H9 (cell line): ENCODE data around the gene AP1B1. TPM values are rescaled to one million over a fixed set of nuclear protein-coding genes. Genes with fewer than 3 reads are reported as not detected.

Experiments used
- DNase-seq: peaks from one replicate; pipeline ENCODE4 v3.0.0-alpha.2; 2017
- H2AFZ ChIP-seq: one replicate; pipeline ENCODE4 v1.6.1; 2013; ENCODE audit warnings: mild to moderate bottlenecking, low read length, control low read depth, moderate library complexity
- H2AK5ac ChIP-seq: 2 replicates; pipeline ENCODE4 v1.6.1; 2013; ENCODE audit warnings: low read length, control low read depth, mixed read lengths; ENCODE audit not compliant: insufficient read length
- H2BK120ac ChIP-seq: one replicate; pipeline ENCODE4 v1.6.1; 2013; ENCODE audit warnings: low read depth, mild to moderate bottlenecking, low read length, control low read depth, inconsistent platforms; ENCODE audit not compliant: poor library complexity, severe bottlenecking
- H2BK12ac ChIP-seq: 2 replicates; pipeline ENCODE4 v1.6.1; 2013; ENCODE audit warnings: low read length, control low read depth, mixed read lengths, low read depth; ENCODE audit not compliant: insufficient read length
- H2BK15ac ChIP-seq: 2 replicates; pipeline ENCODE4 v1.6.1; 2013; ENCODE audit warnings: low read depth, low read length, control low read depth
- H2BK20ac ChIP-seq: one replicate; pipeline ENCODE4 v1.6.1; 2013; ENCODE audit warnings: low read depth, mild to moderate bottlenecking, low read length, control low read depth, inconsistent platforms; ENCODE audit not compliant: poor library complexity, severe bottlenecking
- H2BK5ac ChIP-seq: 2 replicates; pipeline ENCODE4 v1.6.1; 2013; ENCODE audit warnings: low read length, control low read depth, mixed read lengths; ENCODE audit not compliant: insufficient read length
- H3K14ac ChIP-seq: 2 replicates; pipeline ENCODE4 v1.6.1; 2013; ENCODE audit warnings: low read length, control low read depth; ENCODE audit not compliant: insufficient read depth
- H3K18ac ChIP-seq: 2 replicates; pipeline ENCODE4 v1.6.1; 2013; ENCODE audit warnings: low read depth, mild to moderate bottlenecking, mixed read lengths, low read length, control low read depth; ENCODE audit not compliant: insufficient read length
- H3K23ac ChIP-seq: 2 replicates; pipeline ENCODE4 v1.6.1; 2013; ENCODE audit warnings: low read length, control low read depth, mixed read lengths, low read depth; ENCODE audit not compliant: insufficient read length
- H3K23me2 ChIP-seq: 2 replicates; pipeline ENCODE4 v1.6.1; 2013; ENCODE audit warnings: low read depth, mild to moderate bottlenecking, mixed read lengths, low read length, control low read depth; ENCODE audit not compliant: insufficient read length, poor library complexity, severe bottlenecking
- H3K27ac ChIP-seq: 2 replicates; pipeline ENCODE4 v1.5.1; 2013; ENCODE audit warnings: low read length, control low read depth, mixed read lengths, low read depth; ENCODE audit not compliant: insufficient read length
- H3K27me3 ChIP-seq: 2 replicates; pipeline ENCODE4 v1.6.1; 2013; ENCODE audit warnings: low read length, control low read depth, inconsistent platforms; ENCODE audit not compliant: insufficient read depth
- H3K4ac ChIP-seq: 2 replicates; pipeline ENCODE4 v1.6.1; 2013; ENCODE audit warnings: low read depth, mild to moderate bottlenecking, control low read depth, inconsistent platforms, low read length, moderate library complexity
- H3K4me1 ChIP-seq: 2 replicates; pipeline ENCODE4 v1.6.1; 2013; ENCODE audit warnings: low read length, control low read depth, inconsistent platforms; ENCODE audit not compliant: insufficient read depth
- H3K4me2 ChIP-seq: 2 replicates; pipeline ENCODE4 v1.6.1; 2013; ENCODE audit warnings: low read length, control low read depth, mixed read lengths; ENCODE audit not compliant: insufficient read length, insufficient read depth
- H3K56ac ChIP-seq: 2 replicates; pipeline ENCODE4 v1.6.1; 2013; ENCODE audit warnings: low read depth, mild to moderate bottlenecking, mixed read lengths, low read length, control low read depth; ENCODE audit not compliant: insufficient read length
- H3K79me1 ChIP-seq: 2 replicates; pipeline ENCODE4 v1.6.1; 2013; ENCODE audit warnings: low read depth, mild to moderate bottlenecking, moderate library complexity, low read length, control low read depth, inconsistent platforms; ENCODE audit not compliant: insufficient read depth, poor library complexity, severe bottlenecking
- H3K79me2 ChIP-seq: 2 replicates; pipeline ENCODE4 v1.6.1; 2013; ENCODE audit warnings: low read length, control low read depth, inconsistent platforms; ENCODE audit not compliant: insufficient read depth
- H3K9ac ChIP-seq: 2 replicates; pipeline ENCODE4 v1.6.1; 2013; ENCODE audit warnings: low read length, control low read depth, mixed read lengths; ENCODE audit not compliant: insufficient read length; ENCODE audit errors: extremely low read depth
- H3K9me3 ChIP-seq: one replicate; pipeline ENCODE4 v1.6.1; 2013; ENCODE audit warnings: low read depth, low read length, inconsistent platforms; ENCODE audit not compliant: control insufficient read depth
- H3T11ph ChIP-seq: one replicate; pipeline ENCODE4 v1.6.1; 2013; ENCODE audit warnings: mild to moderate bottlenecking, low read length, control low read depth, inconsistent platforms
- H4K20me1 ChIP-seq: one replicate; pipeline ENCODE4 v1.6.1; 2013; ENCODE audit not compliant: control insufficient read depth, insufficient read length, insufficient read depth
- H4K5ac ChIP-seq: 2 replicates; pipeline ENCODE4 v1.6.1; 2013; ENCODE audit warnings: low read depth, mild to moderate bottlenecking, mixed read lengths, low read length, control low read depth; ENCODE audit not compliant: insufficient read length
- H4K8ac ChIP-seq: replicated peaks from 2 replicates; pipeline ENCODE4 v1.6.1; 2013; ENCODE audit warnings: low read length, control low read depth, mixed read lengths, low read depth; ENCODE audit not compliant: insufficient read length
- H4K91ac ChIP-seq: 2 replicates; pipeline ENCODE4 v1.6.1; 2013; ENCODE audit warnings: low read depth, mild to moderate bottlenecking, moderate library complexity, mixed read lengths, low read length, control low read depth; ENCODE audit not compliant: insufficient read length
- H3K27ac Mint-ChIP-seq, 3 experiments: 2 replicates in 2 of 3; 3 replicates in 1 of 3; pipeline ENCODE4 v1.8.0; 2020 to 2021; ENCODE audit warnings: mixed read lengths in 3 of 3, mild to moderate bottlenecking in 1 of 3, moderate library complexity in 1 of 3
- H3K27me3 Mint-ChIP-seq: 2 replicates; pipeline ENCODE4 v1.8.0; 2021; ENCODE audit warnings: low read depth, mild to moderate bottlenecking, moderate library complexity, mixed read lengths
- H3K36me3 Mint-ChIP-seq, 3 experiments: 2 replicates in 2 of 3; 3 replicates in 1 of 3; pipeline ENCODE4 v1.8.0; 2020 to 2021; ENCODE audit warnings: low read depth in 3 of 3, mixed read lengths in 3 of 3; ENCODE audit not compliant: insufficient read depth in 1 of 3
- H3K4me1 Mint-ChIP-seq, 2 experiments: 2 replicates each; pipeline ENCODE4 v1.8.0; 2020; ENCODE audit warnings: mixed read lengths in 2 of 2
- H3K4me3 Mint-ChIP-seq, 2 experiments: 2 replicates in 1 of 2; 3 replicates in 1 of 2; pipeline ENCODE4 v1.8.0; 2020 to 2021; ENCODE audit warnings: mild to moderate bottlenecking in 2 of 2, mixed read lengths in 2 of 2, moderate library complexity in 1 of 2
- H3K9me3 Mint-ChIP-seq, 2 experiments: 2 replicates in 1 of 2; 3 replicates in 1 of 2; pipeline ENCODE4 v1.8.0; 2020; ENCODE audit warnings: mild to moderate bottlenecking in 2 of 2, mixed read lengths in 2 of 2, moderate library complexity in 1 of 2
- CTCF ChIP-seq: fragments of 200-600 bp; sonication (generic); conservative IDR thresholded peaks from 3 replicates; pipeline ENCODE4 v1.8.0; 2021; ENCODE audit warnings: antibody characterized with exemption, mild to moderate bottlenecking
- WGBS: extraction: QIAGEN DNeasy Blood & Tissue Kit; methylation state at CpG from one replicate; pipeline ENCODE4 v1.1.7; 2013; ENCODE audit warnings: missing lambda C conversion rate, low lambda C conversion rate, mixed read lengths; ENCODE audit not compliant: insufficient read length; ENCODE audit errors: extremely low coverage; 5-methylcytosine and 5-hydroxymethylcytosine counted together
- total RNA-seq: library from RNA; stranded (reverse); gene quantifications from 2 replicates; pipeline ENCODE4 v1.2.1, GENCODE V29; 2021

AP1B1 gene
- total RNA-seq, 1 experiment from 2014 or later, result 64.0 TPM

- peaks cover 9 to 46% (median 32%) of the 10 kb centered on the region in 3 experiments for H3K36me3 Mint-ChIP-seq
- no CpG with 5 or more reads among the region's 14 CpGs for WGBS
- no peak for DNase-seq
- Histone ChIP-seq H3K79me2 (no peaks in the 10 kb centered on the region), H4K91ac (no peak overlapping the region), H3K9ac (no peak overlapping the region), H2BK12ac (no peak overlapping the region), H2BK5ac (no peak overlapping the region), H3K18ac (no peak overlapping the region), H3K9me3 (no peaks in the 10 kb centered on the region), H3K4ac (no peak overlapping the region), H3K79me1 (no peaks in the 10 kb centered on the region), H2AFZ (no peak overlapping the region), H2BK15ac (no peak overlapping the region), H4K8ac (no peak overlapping the region), H3K23ac (no peak overlapping the region), H3K27ac (no peak overlapping the region), H3K56ac (no peak overlapping the region), H3K23me2 (no peaks in the 10 kb centered on the region), H3T11ph (no peak overlapping the region), H3K27me3 (no peaks in the 10 kb centered on the region), H2BK20ac (no peak overlapping the region), H2BK120ac (no peak overlapping the region), H3K4me1 (no peaks in the 10 kb centered on the region), H4K20me1 (peaks cover 3% of the 10 kb centered on the region), H3K14ac (no peak overlapping the region; the same call in 1 of the 2 replicates), H2AK5ac (no peak overlapping the region), H4K5ac (no peak overlapping the region), H3K4me2 (no peak overlapping the region)
- peak overlapping the region in 1 of 3 experiments; percentile 48; a peak in 1 of 7 replicates for H3K27ac Mint-ChIP-seq
- no peaks in the 10 kb centered on the region for H3K9me3 Mint-ChIP-seq
- no peak overlapping the region for H3K4me3 Mint-ChIP-seq
- no peak for TF ChIP-seq CTCF
- no peaks in the 10 kb centered on the region for H3K27me3 Mint-ChIP-seq
- peaks cover 2 to 3% of the 10 kb centered on the region in 2 experiments; a peak in 2 of 4 replicates for H3K4me1 Mint-ChIP-seq
Observed at GRCh38 chr22:29331658-29332300, 56.6 kb downstream of the AP1B1 start.
